GM12891 (cell line): Measurements from ENCODE around the gene ZNF296.

ENCODE experiments used
- POLR2A ChIP-seq: IDR thresholded peaks from 2 replicates; pipeline ENCODE4 v1.6.1; 2011; ENCODE audit warnings: low read depth, low read length, control low read depth
- POLR2AphosphoS5 ChIP-seq: IDR thresholded peaks from 2 replicates; pipeline ENCODE4 v1.6.1; 2011; ENCODE audit warnings: low read depth, low read length, control low read depth
- TAF1 ChIP-seq: IDR thresholded peaks from 2 replicates; pipeline ENCODE4 v1.6.1; 2011; ENCODE audit warnings: low read depth, low read length, control low read depth

GRCh38 chr19:45117671-45118070, 41.4 kb upstream of the ZNF296 start:
- TF ChIP-seq POLR2A: no peak
- TF ChIP-seq POLR2AphosphoS5: no peak
- no peak for TF ChIP-seq TAF1
